ENCODE results near the gene DOC2B. TPM values are rescaled to one million over a fixed set of nuclear protein-coding genes. Genes with fewer than 3 reads are reported as not detected.

DOC2B gene
- 0.05 and 0.12 TPM in 2 replicates for total RNA-seq

GRCh38 chr17:181245-182049 lies at the start of gene DOC2B:
Gene DOC2B, minus strand, starts transcription at chr17:181650. Its CDS starts 171 bp downstream, at chr17:181479.

DNA sequence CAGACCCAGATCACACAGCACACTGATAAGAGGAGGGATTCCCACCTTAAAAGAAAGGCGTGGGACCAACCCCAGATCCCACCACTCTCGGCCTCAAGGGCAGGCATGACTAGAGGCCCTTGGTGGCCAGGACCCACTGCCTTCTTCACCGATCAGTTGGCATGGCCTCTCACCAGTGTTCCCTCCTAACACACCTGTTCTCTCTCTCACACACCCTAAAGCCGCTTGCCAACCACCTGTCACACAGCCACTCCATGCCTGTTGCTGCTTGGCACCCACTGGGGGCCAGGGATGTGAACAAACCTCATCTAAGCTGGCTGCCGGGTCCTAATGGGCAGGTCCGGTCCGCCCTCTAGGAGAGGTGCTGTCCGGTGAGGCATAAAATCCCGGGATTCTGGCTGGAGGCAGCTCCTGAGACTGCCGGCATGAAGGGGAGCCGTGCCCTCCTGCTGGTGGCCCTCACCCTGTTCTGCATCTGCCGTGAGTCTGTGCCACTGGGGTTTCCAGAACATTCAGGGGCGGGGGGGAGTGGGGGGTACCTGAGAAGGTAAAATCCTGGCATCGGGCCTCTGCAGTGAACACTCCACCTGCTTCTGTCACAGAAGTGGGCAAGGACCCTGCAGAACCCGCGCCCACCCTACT lies 44.2 kb downstream of the DOC2B start, which contains the start of gene SCGB1C2:
TSS of gene SCGB1C2 (plus strand) at position 404 of the 642 bp plus-strand sequence. CDS start at position 426, 22 bp downstream.

Other genes starting within 250 kb of the DOC2B start
- gene SCGB1C2, start 44.1 kb downstream of the DOC2B start, total RNA-seq = not detected in 2 replicates
- gene RPH3AL, start 171.2 kb upstream of the DOC2B start, total RNA-seq = 2.1 and 4.9 TPM in 2 replicates

Data from cardiac ventricle fibroblast (primary cell).